ENCODE data around the gene EPB41L2.

The EPB41L2 gene

DNA sequence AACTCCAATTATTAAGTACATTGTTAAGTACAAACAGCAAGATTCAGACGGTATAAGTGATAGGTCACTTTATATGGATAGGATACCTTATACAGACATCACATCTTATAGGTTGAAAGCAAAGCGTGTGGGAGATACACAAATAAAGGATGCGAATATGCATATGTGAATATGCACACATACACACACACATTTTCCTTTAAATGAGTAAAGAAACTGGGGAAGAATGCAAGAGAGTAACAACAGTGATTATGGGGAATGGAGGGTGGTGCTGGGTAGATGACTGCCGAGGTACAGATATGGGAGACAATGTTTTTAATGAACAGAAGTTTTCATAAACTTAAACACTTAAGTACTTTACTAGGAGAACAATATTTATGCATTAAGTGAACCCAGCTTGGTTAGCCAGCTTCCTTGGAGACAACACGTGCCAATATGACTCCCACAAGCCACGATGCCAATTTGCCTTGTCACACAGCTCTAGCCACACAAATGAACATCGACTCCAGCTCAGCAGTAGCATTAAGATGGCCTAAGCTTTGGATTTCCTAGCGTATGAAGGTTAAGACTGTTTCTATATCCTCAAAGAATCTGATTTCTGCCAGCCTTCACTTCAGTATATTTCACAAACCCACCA is 96.6 kb downstream of the EPB41L2 start:
- no peak overlapping the region for H3K27ac ChIP-seq
- no peak for TF ChIP-seq ZFX (IDR thresholded peaks at IDR 0.05; ENCODE audit: borderline replicate concordance)
- TF ChIP-seq, protein P1, sequence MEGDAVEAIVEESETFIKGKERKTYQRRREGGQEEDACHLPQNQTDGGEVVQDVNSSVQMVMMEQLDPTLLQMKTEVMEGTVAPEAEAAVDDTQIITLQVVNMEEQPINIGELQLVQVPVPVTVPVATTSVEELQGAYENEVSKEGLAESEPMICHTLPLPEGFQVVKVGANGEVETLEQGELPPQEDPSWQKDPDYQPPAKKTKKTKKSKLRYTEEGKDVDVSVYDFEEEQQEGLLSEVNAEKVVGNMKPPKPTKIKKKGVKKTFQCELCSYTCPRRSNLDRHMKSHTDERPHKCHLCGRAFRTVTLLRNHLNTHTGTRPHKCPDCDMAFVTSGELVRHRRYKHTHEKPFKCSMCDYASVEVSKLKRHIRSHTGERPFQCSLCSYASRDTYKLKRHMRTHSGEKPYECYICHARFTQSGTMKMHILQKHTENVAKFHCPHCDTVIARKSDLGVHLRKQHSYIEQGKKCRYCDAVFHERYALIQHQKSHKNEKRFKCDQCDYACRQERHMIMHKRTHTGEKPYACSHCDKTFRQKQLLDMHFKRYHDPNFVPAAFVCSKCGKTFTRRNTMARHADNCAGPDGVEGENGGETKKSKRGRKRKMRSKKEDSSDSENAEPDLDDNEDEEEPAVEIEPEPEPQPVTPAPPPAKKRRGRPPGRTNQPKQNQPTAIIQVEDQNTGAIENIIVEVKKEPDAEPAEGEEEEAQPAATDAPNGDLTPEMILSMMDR (IDR thresholded peaks at IDR 0.05) = no peak

DNA sequence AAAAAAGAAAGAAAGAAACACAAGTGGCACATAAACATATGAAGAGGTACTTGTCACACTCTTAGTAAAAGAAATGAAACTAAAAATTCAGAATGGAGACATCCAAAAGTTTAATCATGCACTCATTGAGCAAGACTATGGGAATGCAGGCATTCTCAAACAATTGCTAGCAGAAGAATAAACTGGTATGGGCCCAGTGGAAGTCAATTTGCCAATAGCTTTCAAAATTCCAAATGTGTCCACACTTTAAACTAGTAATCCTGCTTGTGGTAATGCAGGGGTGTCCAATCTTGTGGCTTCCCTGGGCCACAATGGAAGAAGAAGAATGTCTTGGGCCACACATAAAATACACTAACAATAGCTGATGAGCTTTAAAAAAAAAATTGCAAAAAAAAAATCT is 97.4 kb downstream of the EPB41L2 start:
- TF ChIP-seq ZFX (IDR thresholded peaks at IDR 0.05; ENCODE audit: borderline replicate concordance) = no peak
- TF ChIP-seq, protein P1 (IDR thresholded peaks at IDR 0.05) = no peak
- H3K27ac ChIP-seq = no peak overlapping the region

GRCh38 chr6:130964808-130965604 is 98.0 kb downstream of the EPB41L2 start:
- no peak overlapping the region for H3K27ac ChIP-seq
- TF ChIP-seq ZFX (IDR thresholded peaks at IDR 0.05; ENCODE audit: borderline replicate concordance) = no peak
- TF ChIP-seq, protein P1 (IDR thresholded peaks at IDR 0.05) = no peak

- no peak for TF ChIP-seq ZFX (IDR thresholded peaks at IDR 0.05; ENCODE audit: borderline replicate concordance)
- TF ChIP-seq, protein P1 (IDR thresholded peaks at IDR 0.05) = no peak
- no peak overlapping the region for H3K27ac ChIP-seq
These were observed 98.8 kb downstream of the EPB41L2 start for GRCh38 chr6:130964289-130964688.

- TF ChIP-seq, protein P1 (IDR thresholded peaks at IDR 0.05) = no peak
- no peak for TF ChIP-seq ZFX (IDR thresholded peaks at IDR 0.05; ENCODE audit: borderline replicate concordance)
- no peak overlapping the region for H3K27ac ChIP-seq
These were observed 100.1 kb downstream of the EPB41L2 start for GRCh38 chr6:130962966-130963365.

DNA sequence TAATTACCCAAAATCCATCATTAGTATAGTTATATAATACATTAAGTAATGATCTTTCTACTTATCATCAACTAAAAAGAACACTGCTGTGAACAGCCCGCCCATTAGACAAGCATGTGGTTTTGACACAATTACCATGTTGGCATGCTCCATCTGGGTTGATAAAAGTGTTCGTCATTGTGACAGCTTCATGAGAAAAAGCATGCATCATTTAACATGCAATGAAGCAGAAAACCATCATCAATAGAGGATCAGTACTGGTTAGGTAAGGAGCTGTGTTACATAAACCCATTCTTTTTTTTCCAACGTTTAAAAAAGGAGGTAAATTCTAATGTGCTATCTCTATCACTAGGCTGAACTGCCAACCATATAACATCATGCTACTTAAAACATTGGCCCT is 101.9 kb downstream of the EPB41L2 start:
- no peak overlapping the region for H3K27ac ChIP-seq
- no peak for TF ChIP-seq ZFX (IDR thresholded peaks at IDR 0.05; ENCODE audit: borderline replicate concordance)
- TF ChIP-seq, protein P1 (IDR thresholded peaks at IDR 0.05) = no peak

GRCh38 chr6:130959951-130960350 is 103.1 kb downstream of the EPB41L2 start:
- H3K27ac ChIP-seq = no peak overlapping the region
- TF ChIP-seq ZFX (IDR thresholded peaks at IDR 0.05; ENCODE audit: borderline replicate concordance) = no peak
- TF ChIP-seq, protein P1 (IDR thresholded peaks at IDR 0.05) = no peak
